ENCODE measurements around the gene C2CD3. TPM values are rescaled to one million over a fixed set of nuclear protein-coding genes. Genes with fewer than 3 reads are reported as not detected.

Gene C2CD3
- total and polyA plus RNA-seq, 4 experiments from 2014 or later, result 4.5 to 52.7 (median 26.5) TPM

GRCh38 chr11:74203966-74204365, 33.2 kb upstream of the C2CD3 start:
- H3K9me3 ChIP-seq (ENCODE audit: control insufficient read depth in 1 of 2, low read length in 2 of 2), result no peaks in the 10 kb centered on the region
- Mint-ChIP-seq H3K36me3 (peaks cover 40 to 49% of the 10 kb centered on the region in 2 donors), H3K4me1 (no peaks in the 10 kb centered on the region), H3K27me3 (no peaks in the 10 kb centered on the region), H3K9me3 (no peaks in the 10 kb centered on the region), H3K4me3 (no peak overlapping the region), H3K27ac (no peak overlapping the region)
- DNase-seq, result no peak
- no peak overlapping the region for H3K27ac ChIP-seq (ENCODE audit: low read depth, low read length)
- H3K4me3 ChIP-seq (ENCODE audit: low read length in 2 of 2), result no peak overlapping the region
- peaks cover 1% of the 10 kb centered on the region for H3K36me3 ChIP-seq (ENCODE audit: insufficient read depth, low read length)
- H3K4me1 ChIP-seq (ENCODE audit: insufficient read depth, low read length), result no peaks in the 10 kb centered on the region
- CTCF ChIA-PET (ENCODE audit: partially characterized antibody), result no interaction called here
- intact Hi-C loops (cut with micrococcal nuclease), result no loop called here
- POLR2A ChIA-PET (ENCODE audit: partially characterized antibody), result no interaction called here
- no peaks in the 10 kb centered on the region for H3K27me3 ChIP-seq (ENCODE audit: insufficient read depth, low read length)

GRCh38 chr11:74196781-74197486, 26.1 kb upstream of the C2CD3 start:
- no peak for DNase-seq
- H3K27me3 Mint-ChIP-seq, result no peaks in the 10 kb centered on the region
- H3K4me1 Mint-ChIP-seq, result peaks cover 0 to 6% (median 2%) of the 10 kb centered on the region in 4 donors
- Histone ChIP-seq H3K4me3 (ENCODE audit: low read length in 2 of 2) (no peak overlapping the region), H3K9me3 (ENCODE audit: control insufficient read depth in 1 of 2, low read length in 2 of 2) (no peaks in the 10 kb centered on the region), H3K27ac (ENCODE audit: low read depth, low read length) (no peak overlapping the region), H3K36me3 (ENCODE audit: insufficient read depth, low read length) (no peaks in the 10 kb centered on the region), H3K27me3 (ENCODE audit: insufficient read depth, low read length) (no peaks in the 10 kb centered on the region), H3K4me1 (ENCODE audit: insufficient read depth, low read length) (no peaks in the 10 kb centered on the region)
- intact Hi-C loops (cut with micrococcal nuclease), result no loop called here
- CTCF ChIA-PET (ENCODE audit: partially characterized antibody), result no interaction called here
- POLR2A ChIA-PET (ENCODE audit: partially characterized antibody), result no interaction called here
- no peak overlapping the region for H3K27ac Mint-ChIP-seq
- peaks cover 0 to 8% (median 1%) of the 10 kb centered on the region in 8 donors for H3K9me3 Mint-ChIP-seq
- H3K36me3 Mint-ChIP-seq, result peaks cover 21 to 50% of the 10 kb centered on the region in 2 donors
- H3K4me3 Mint-ChIP-seq, result no peak overlapping the region

DNA sequence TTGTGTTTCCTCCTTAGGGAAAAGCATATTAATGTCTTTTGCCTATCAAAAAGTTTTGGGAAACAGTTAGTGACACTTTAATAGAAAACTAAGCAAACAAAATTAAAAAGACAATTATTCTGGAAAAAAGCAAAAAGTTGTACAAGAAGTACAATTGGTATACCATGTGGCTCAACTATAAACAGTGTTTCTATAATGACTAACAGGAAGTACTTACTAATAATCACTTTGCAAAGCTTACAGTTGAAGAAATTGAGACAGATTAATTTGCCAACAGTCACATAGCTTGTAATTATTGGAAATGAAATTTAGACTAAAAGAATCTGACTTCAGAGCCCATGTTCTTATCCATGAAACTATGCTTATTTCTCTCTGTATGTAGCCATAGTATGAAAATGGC, 25.0 kb upstream of the C2CD3 start:
- intact Hi-C loops (cut with micrococcal nuclease), result no loop called here
- Mint-ChIP-seq H3K9me3 (peaks cover 0 to 8% (median 2%) of the 10 kb centered on the region in 8 donors), H3K27ac (no peak overlapping the region), H3K36me3 (peaks cover 27 to 58% of the 10 kb centered on the region in 2 donors), H3K27me3 (no peaks in the 10 kb centered on the region), H3K4me3 (no peak overlapping the region), H3K4me1 (peaks cover 0 to 6% (median 2%) of the 10 kb centered on the region in 4 donors)
- no peaks in the 10 kb centered on the region for H3K36me3 ChIP-seq (ENCODE audit: insufficient read depth, low read length)
- DNase-seq, result no peak
- H3K27me3 ChIP-seq (ENCODE audit: insufficient read depth, low read length), result no peaks in the 10 kb centered on the region
- H3K4me3 ChIP-seq (ENCODE audit: low read length in 2 of 2), result no peak overlapping the region
- ChIA-PET CTCF (ENCODE audit: partially characterized antibody) (interaction anchor here (0.6 kb wide), 1 partner anchor 44 kb away, joined by 3 read pairs; no protein-coding TSS in a partner anchor), POLR2A (ENCODE audit: partially characterized antibody) (no interaction called here)
- no peaks in the 10 kb centered on the region for H3K4me1 ChIP-seq (ENCODE audit: insufficient read depth, low read length)
- H3K27ac ChIP-seq (ENCODE audit: low read depth, low read length), result no peak overlapping the region
- H3K9me3 ChIP-seq (ENCODE audit: control insufficient read depth in 1 of 2, low read length in 2 of 2), result no peaks in the 10 kb centered on the region

- CTCF ChIA-PET (ENCODE audit: partially characterized antibody), result no interaction called here
- H3K9me3 Mint-ChIP-seq, result peaks cover 0 to 10% (median 4%) of the 10 kb centered on the region in 8 donors
- Histone ChIP-seq H3K9me3 (ENCODE audit: control insufficient read depth in 1 of 2, low read length in 2 of 2) (no peaks in the 10 kb centered on the region), H3K36me3 (ENCODE audit: insufficient read depth, low read length) (no peaks in the 10 kb centered on the region), H3K27me3 (ENCODE audit: insufficient read depth, low read length) (no peaks in the 10 kb centered on the region), H3K27ac (ENCODE audit: low read depth, low read length) (no peak overlapping the region), H3K4me3 (ENCODE audit: low read length in 2 of 2) (no peak overlapping the region), H3K4me1 (ENCODE audit: insufficient read depth, low read length) (peaks cover 9% of the 10 kb centered on the region)
- no peak overlapping the region for H3K27ac Mint-ChIP-seq
- DNase-seq, result no peak
- peaks cover 14 to 28% of the 10 kb centered on the region in 2 donors for H3K36me3 Mint-ChIP-seq
- POLR2A ChIA-PET (ENCODE audit: partially characterized antibody), result interaction anchor here (0.6 to 1.4 kb wide), 2 partner anchors 213 to 338 kb away, joined by 3 to 4 read pairs; no protein-coding TSS in a partner anchor
- intact Hi-C loops (cut with micrococcal nuclease), result no loop called here
- H3K4me3 Mint-ChIP-seq, result no peak overlapping the region
- peaks cover 4 to 22% (median 15%) of the 10 kb centered on the region in 4 donors for H3K4me1 Mint-ChIP-seq
- H3K27me3 Mint-ChIP-seq, result no peaks in the 10 kb centered on the region
Measured at GRCh38 chr11:74185695-74186094, 14.9 kb upstream of the C2CD3 start.

GRCh38 chr11:74185285-74185684, 14.5 kb upstream of the C2CD3 start:
- Histone ChIP-seq H3K27ac (ENCODE audit: low read depth, low read length) (no peak overlapping the region), H3K4me1 (ENCODE audit: insufficient read depth, low read length) (peaks cover 9% of the 10 kb centered on the region), H3K4me3 (ENCODE audit: low read length in 2 of 2) (no peak overlapping the region), H3K9me3 (ENCODE audit: control insufficient read depth in 1 of 2, low read length in 2 of 2) (no peaks in the 10 kb centered on the region), H3K27me3 (ENCODE audit: insufficient read depth, low read length) (no peaks in the 10 kb centered on the region), H3K36me3 (ENCODE audit: insufficient read depth, low read length) (no peaks in the 10 kb centered on the region)
- POLR2A ChIA-PET (ENCODE audit: partially characterized antibody), result interaction anchor here (0.6 kb wide), 1 partner anchor 337 kb away, joined by 4 read pairs; no protein-coding TSS in a partner anchor
- no peak overlapping the region for H3K27ac Mint-ChIP-seq
- no peaks in the 10 kb centered on the region for H3K27me3 Mint-ChIP-seq
- peaks cover 11 to 24% of the 10 kb centered on the region in 2 donors for H3K36me3 Mint-ChIP-seq
- CTCF ChIA-PET (ENCODE audit: partially characterized antibody), result no interaction called here
- DNase-seq, result no peak
- peaks cover 0 to 6% (median under 1%) of the 10 kb centered on the region in 8 donors for H3K9me3 Mint-ChIP-seq
- peaks cover 4 to 22% (median 15%) of the 10 kb centered on the region in 4 donors for H3K4me1 Mint-ChIP-seq
- H3K4me3 Mint-ChIP-seq, result no peak overlapping the region
- intact Hi-C loops (cut with micrococcal nuclease), result no loop called here

DNA sequence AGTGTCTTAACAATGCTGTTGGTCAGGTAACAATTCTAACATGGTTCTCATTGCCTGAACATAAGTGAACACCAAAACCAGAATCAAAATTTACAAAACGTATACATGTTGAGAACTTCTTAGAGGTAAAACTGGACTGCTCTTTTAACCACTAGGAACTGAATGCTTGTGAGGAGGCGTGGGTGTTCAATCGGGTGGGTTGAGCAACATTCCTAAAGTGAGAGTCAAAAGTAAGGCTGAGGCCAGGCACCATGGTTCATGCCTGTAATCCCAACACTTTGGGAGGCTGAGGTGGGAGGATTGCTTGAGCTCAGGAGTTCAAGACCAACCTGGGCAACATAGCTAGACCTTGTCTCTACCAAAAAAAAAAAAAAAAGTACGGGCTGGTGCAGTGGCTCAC, 11.8 kb upstream of the C2CD3 start:
- intact Hi-C loops (cut with micrococcal nuclease), result no loop called here
- no peak overlapping the region for H3K4me3 ChIP-seq (ENCODE audit: low read length in 2 of 2)
- DNase-seq, result no peak
- H3K27ac ChIP-seq (ENCODE audit: low read depth, low read length), result no peak overlapping the region
- H3K9me3 Mint-ChIP-seq, result no peaks in the 10 kb centered on the region
- H3K4me1 Mint-ChIP-seq, result peaks cover 19 to 26% (median 22%) of the 10 kb centered on the region in 4 donors
- no peaks in the 10 kb centered on the region for H3K9me3 ChIP-seq (ENCODE audit: control insufficient read depth in 1 of 2, low read length in 2 of 2)
- no peak overlapping the region for H3K4me3 Mint-ChIP-seq
- H3K27me3 ChIP-seq (ENCODE audit: insufficient read depth, low read length), result no peaks in the 10 kb centered on the region
- H3K27me3 Mint-ChIP-seq, result no peaks in the 10 kb centered on the region
- ChIA-PET CTCF (ENCODE audit: partially characterized antibody) (no interaction called here), POLR2A (ENCODE audit: partially characterized antibody) (interaction anchor here (1.9 kb wide), 1 partner anchor 12 kb away, joined by 6 read pairs; the partner anchor contains the start of genes C2CD3 and PPME1)
- peaks cover 9% of the 10 kb centered on the region for H3K4me1 ChIP-seq (ENCODE audit: insufficient read depth, low read length)
- peaks cover 7 to 27% of the 10 kb centered on the region in 2 donors for H3K36me3 Mint-ChIP-seq
- no peaks in the 10 kb centered on the region for H3K36me3 ChIP-seq (ENCODE audit: insufficient read depth, low read length)
- H3K27ac Mint-ChIP-seq, result peak overlapping the region in 1 of 7 donors; percentile 55

DNA sequence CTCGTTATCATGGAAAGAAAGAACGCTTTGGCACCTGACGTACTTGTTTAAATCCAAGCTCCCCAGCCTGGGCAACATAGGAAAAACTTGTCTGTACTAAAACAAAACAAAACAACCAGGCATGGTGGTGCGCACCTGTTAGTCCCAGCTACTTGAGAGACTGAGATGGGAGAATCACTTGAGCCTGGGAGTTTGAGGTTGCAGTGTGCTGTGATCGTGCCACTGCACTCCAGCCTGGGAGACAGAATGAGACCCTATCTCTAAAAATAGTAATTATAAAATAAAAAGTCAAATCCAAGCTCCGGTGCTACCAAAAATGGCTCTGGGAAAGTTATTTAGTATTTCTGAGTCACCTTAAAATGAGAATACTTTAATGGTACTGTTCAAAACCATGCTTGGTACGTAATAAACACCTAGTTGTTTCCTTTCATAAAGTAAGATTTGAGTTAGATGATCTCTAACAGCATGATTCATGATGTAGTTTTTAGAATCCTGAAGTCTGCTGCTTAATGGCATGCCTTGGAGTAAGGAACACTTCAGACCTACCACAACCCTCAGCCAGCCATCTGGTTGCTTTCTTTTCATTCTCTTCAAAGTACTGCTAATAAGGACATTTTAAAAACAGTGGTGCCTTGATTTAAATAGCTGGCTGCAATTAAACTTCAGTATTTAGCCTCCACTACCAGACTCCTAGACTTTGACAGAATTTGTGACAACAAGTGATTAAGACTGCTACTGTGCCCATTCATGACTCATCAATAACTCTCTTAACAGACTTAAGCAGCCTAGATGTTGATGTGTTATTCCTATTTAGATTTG, 8.6 kb upstream of the C2CD3 start:
- Mint-ChIP-seq H3K4me1 (peaks cover 16 to 21% (median 18%) of the 10 kb centered on the region in 4 donors), H3K27me3 (no peaks in the 10 kb centered on the region), H3K36me3 (peaks cover 2 to 18% of the 10 kb centered on the region in 2 donors), H3K27ac (no peak overlapping the region), H3K4me3 (no peak overlapping the region), H3K9me3 (no peaks in the 10 kb centered on the region)
- intact Hi-C loops (cut with micrococcal nuclease), result no loop called here
- Histone ChIP-seq H3K4me3 (ENCODE audit: low read length in 2 of 2) (no peak overlapping the region), H3K9me3 (ENCODE audit: control insufficient read depth in 1 of 2, low read length in 2 of 2) (no peaks in the 10 kb centered on the region), H3K27me3 (ENCODE audit: insufficient read depth, low read length) (no peaks in the 10 kb centered on the region), H3K27ac (ENCODE audit: low read depth, low read length) (no peak overlapping the region), H3K4me1 (ENCODE audit: insufficient read depth, low read length) (no peaks in the 10 kb centered on the region), H3K36me3 (ENCODE audit: insufficient read depth, low read length) (no peaks in the 10 kb centered on the region)
- CTCF ChIA-PET (ENCODE audit: partially characterized antibody), result no interaction called here
- POLR2A ChIA-PET (ENCODE audit: partially characterized antibody), result no interaction called here
- DNase-seq, result no peak

Data from CD4-positive, alpha-beta memory T cell (primary cell).